ENCODE results near the gene ATF6. TPM values are rescaled to one million over a fixed set of nuclear protein-coding genes. Genes with fewer than 3 reads are reported as not detected.
A peak's percentile ranks its signal among the peaks of the same experiment; 100 is the strongest.
"Not testable (repeated sequence)": the region's sequence is repeated elsewhere in the genome, so short reads cannot be mapped to it uniquely, and the experiment has no call there.

The ATF6 gene
- total RNA-seq, 1 donor from 2014 or later = 20.6 TPM

- no peak overlapping the region for H3K4me3 ChIP-seq (ENCODE audit: low read depth, low read length)
- DNase-seq (ENCODE audit: low read depth) = no peak
- no peak for TF ChIP-seq CTCF (conservative IDR thresholded peaks at IDR 0.05; ENCODE audit: low read depth, low read length)
Observed at GRCh38 chr1:161722406-161722805, 43.7 kb upstream of the ATF6 start.

GRCh38 chr1:161723459-161724141 is 42.5 kb upstream of the ATF6 start:
- no peak overlapping the region for H3K4me3 ChIP-seq (ENCODE audit: low read depth, low read length)
- DNase-seq (ENCODE audit: low read depth) = no peak
- TF ChIP-seq CTCF (conservative IDR thresholded peaks at IDR 0.05; ENCODE audit: low read depth, low read length) = no peak

- peak overlapping the region; percentile 78 for H3K4me3 ChIP-seq (ENCODE audit: low read depth, low read length)
- DNase-seq (ENCODE audit: low read depth) = not testable (repeated sequence)
Observed at GRCh38 chr1:161725258-161725907, 40.7 kb upstream of the ATF6 start.

- peak overlapping the region; percentile 78 for H3K4me3 ChIP-seq (ENCODE audit: low read depth, low read length)
- TF ChIP-seq CTCF (conservative IDR thresholded peaks at IDR 0.05; ENCODE audit: low read depth, low read length) = peak; percentile 38
- DNase-seq (ENCODE audit: low read depth) = no peak
Observed at GRCh38 chr1:161725908-161726472, 40.1 kb upstream of the ATF6 start.

GRCh38 chr1:161726473-161727255 is 39.5 kb upstream of the ATF6 start:
- peak overlapping the region; percentile 78 for H3K4me3 ChIP-seq (ENCODE audit: low read depth, low read length)
- no peak for TF ChIP-seq CTCF (conservative IDR thresholded peaks at IDR 0.05; ENCODE audit: low read depth, low read length)
- DNase-seq (ENCODE audit: low read depth) = no peak

- peak overlapping the region; percentile 78 for H3K4me3 ChIP-seq (ENCODE audit: low read depth, low read length)
- no peak for TF ChIP-seq CTCF (conservative IDR thresholded peaks at IDR 0.05; ENCODE audit: low read depth, low read length)
- no peak for DNase-seq (ENCODE audit: low read depth)
Observed at GRCh38 chr1:161727256-161727924, 38.7 kb upstream of the ATF6 start.

Data from epithelial cell of proximal tubule (primary cell).